Natural killer cell (primary cell): ENCODE measurements around the gene KRT13. TPM values are rescaled to one million over a fixed set of nuclear protein-coding genes. Genes with fewer than 3 reads are reported as not detected.

Experiments used
- ATAC-seq, 3 donors: fragments of 150-1000 bp in 2 of 3; fragments of 200-7000 bp in 1 of 3; cut with Tn5 transposase; 1 replicate in 1 of 3; 2 replicates in 2 of 3; pipeline ENCODE4 v1.10.0; 2021; ENCODE audit warnings: mild to moderate bottlenecking in 2 of 3, moderate library complexity in 2 of 3
- DNase-seq, 2 donors: peaks; one replicate each; pipeline versions ENCODE4 v3.0.0 to v3.0.0-alpha.2; 2013 to 2021; ENCODE audit warnings: mixed read lengths in 1 of 2
- H3K27ac ChIP-seq: one replicate; pipeline ENCODE4 v1.5.1; 2013; ENCODE audit warnings: mild to moderate bottlenecking, low read length
- H3K27me3 ChIP-seq: one replicate; pipeline ENCODE4 v1.6.1; 2013; ENCODE audit warnings: low read length; ENCODE audit not compliant: control insufficient read depth, insufficient read depth
- H3K36me3 ChIP-seq: one replicate; pipeline ENCODE4 v1.6.1; 2013; ENCODE audit warnings: low read length; ENCODE audit not compliant: control insufficient read depth, insufficient read depth
- H3K4me1 ChIP-seq: one replicate; pipeline ENCODE4 v1.6.1; 2013; ENCODE audit warnings: low read length; ENCODE audit not compliant: control insufficient read depth, insufficient read depth
- H3K4me3 ChIP-seq: one replicate; pipeline ENCODE4 v1.5.1; 2013; ENCODE audit warnings: low read length
- H3K9me3 ChIP-seq: one replicate; pipeline ENCODE4 v1.6.1; 2013; ENCODE audit warnings: low read length; ENCODE audit not compliant: control insufficient read depth, insufficient read depth
- H3K27ac Mint-ChIP-seq, 2 donors: one replicate each; pipeline ENCODE4 v1.8.0; 2022; ENCODE audit warnings: mild to moderate bottlenecking in 2 of 2, mixed read lengths in 2 of 2, moderate library complexity in 1 of 2
- H3K27me3 Mint-ChIP-seq, 2 donors: one replicate each; pipeline ENCODE4 v1.8.0; 2022; ENCODE audit warnings: low read depth in 2 of 2, mixed read lengths in 2 of 2
- H3K36me3 Mint-ChIP-seq: one replicate; pipeline ENCODE4 v1.8.0; 2022; ENCODE audit warnings: mixed read lengths
- H3K4me1 Mint-ChIP-seq, 2 donors: one replicate each; pipeline ENCODE4 v1.8.0; 2022; ENCODE audit warnings: mixed read lengths in 2 of 2
- H3K4me3 Mint-ChIP-seq: one replicate; pipeline ENCODE4 v1.8.0; 2022; ENCODE audit warnings: mild to moderate bottlenecking, moderate library complexity, mixed read lengths
- H3K9me3 Mint-ChIP-seq, 2 donors: one replicate each; pipeline ENCODE4 v1.8.0; 2022; ENCODE audit warnings: mixed read lengths in 2 of 2
- WGBS: methylation state at CpG from one replicate; pipeline ENCODE4 v1.1.7; 2013; ENCODE audit warnings: missing lambda C conversion rate; ENCODE audit not compliant: insufficient coverage; 5-methylcytosine and 5-hydroxymethylcytosine counted together
- intact Hi-C: fragments of 100-400 bp; cut with micrococcal nuclease; formaldehyde crosslinking; loops from one replicate; pipeline ENCODE4 v1.14.2; 2022
- total RNA-seq, 4 donors: library from RNA; stranded (reverse); fragments of 120-200 nt in 1 of 4; gene quantifications; one replicate each; pipeline versions ENCODE4 v1.2.3 to v1.2.4, GENCODE V29; 2013 to 2022
- TF ChIP-seq, protein P1 (sequence below): fragments of 200-600 bp; IDR thresholded peaks from one replicate; pipeline ENCODE4 v1.8.0; 2022; ENCODE audit warnings: antibody characterized with exemption

KRT13 gene
- total RNA-seq, 3 donors from 2014 or later (not counting 1 experiment from before 2014, with no cell fraction given), result not detected

DNA sequence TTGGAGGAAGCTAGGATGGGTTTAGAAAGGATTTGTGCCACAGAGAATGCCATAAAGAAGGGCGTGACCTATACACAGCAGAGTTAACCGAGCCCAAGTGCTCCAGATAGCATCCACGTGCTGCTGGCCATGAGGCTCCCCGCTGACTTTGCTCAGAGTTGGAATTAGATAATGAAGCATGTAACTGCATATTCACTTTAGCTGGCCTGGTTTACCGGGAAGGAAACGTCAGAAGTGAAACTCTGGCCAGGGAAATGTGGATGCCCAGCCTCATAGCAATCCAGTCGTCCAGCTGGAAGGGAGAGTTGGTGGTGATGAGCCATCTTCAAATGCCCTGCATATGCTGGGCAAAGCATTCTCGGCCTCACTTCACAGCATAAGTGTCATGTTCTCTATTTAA lies 30.5 kb downstream of the KRT13 start:
- DNase-seq (no peak), ATAC-seq (no peak)
- Histone ChIP-seq H3K27ac (no peak overlapping the region), H3K27me3 (peaks cover 2% of the 10 kb centered on the region), H3K4me3 (no peak overlapping the region), H3K36me3 (no peaks in the 10 kb centered on the region), H3K4me1 (no peaks in the 10 kb centered on the region), H3K9me3 (no peaks in the 10 kb centered on the region)
- Mint-ChIP-seq H3K9me3 (no peaks in the 10 kb centered on the region), H3K4me3 (no peak overlapping the region), H3K27me3 (peaks cover 6 to 9% of the 10 kb centered on the region in 2 donors), H3K36me3 (no peaks in the 10 kb centered on the region), H3K27ac (no peak overlapping the region), H3K4me1 (no peaks in the 10 kb centered on the region)
- intact Hi-C loops, result no loop called here
- TF ChIP-seq, protein P1, sequence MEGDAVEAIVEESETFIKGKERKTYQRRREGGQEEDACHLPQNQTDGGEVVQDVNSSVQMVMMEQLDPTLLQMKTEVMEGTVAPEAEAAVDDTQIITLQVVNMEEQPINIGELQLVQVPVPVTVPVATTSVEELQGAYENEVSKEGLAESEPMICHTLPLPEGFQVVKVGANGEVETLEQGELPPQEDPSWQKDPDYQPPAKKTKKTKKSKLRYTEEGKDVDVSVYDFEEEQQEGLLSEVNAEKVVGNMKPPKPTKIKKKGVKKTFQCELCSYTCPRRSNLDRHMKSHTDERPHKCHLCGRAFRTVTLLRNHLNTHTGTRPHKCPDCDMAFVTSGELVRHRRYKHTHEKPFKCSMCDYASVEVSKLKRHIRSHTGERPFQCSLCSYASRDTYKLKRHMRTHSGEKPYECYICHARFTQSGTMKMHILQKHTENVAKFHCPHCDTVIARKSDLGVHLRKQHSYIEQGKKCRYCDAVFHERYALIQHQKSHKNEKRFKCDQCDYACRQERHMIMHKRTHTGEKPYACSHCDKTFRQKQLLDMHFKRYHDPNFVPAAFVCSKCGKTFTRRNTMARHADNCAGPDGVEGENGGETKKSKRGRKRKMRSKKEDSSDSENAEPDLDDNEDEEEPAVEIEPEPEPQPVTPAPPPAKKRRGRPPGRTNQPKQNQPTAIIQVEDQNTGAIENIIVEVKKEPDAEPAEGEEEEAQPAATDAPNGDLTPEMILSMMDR, result no peak
- 85% methylated on average over 7 of the region's 8 CpGs for WGBS

DNA sequence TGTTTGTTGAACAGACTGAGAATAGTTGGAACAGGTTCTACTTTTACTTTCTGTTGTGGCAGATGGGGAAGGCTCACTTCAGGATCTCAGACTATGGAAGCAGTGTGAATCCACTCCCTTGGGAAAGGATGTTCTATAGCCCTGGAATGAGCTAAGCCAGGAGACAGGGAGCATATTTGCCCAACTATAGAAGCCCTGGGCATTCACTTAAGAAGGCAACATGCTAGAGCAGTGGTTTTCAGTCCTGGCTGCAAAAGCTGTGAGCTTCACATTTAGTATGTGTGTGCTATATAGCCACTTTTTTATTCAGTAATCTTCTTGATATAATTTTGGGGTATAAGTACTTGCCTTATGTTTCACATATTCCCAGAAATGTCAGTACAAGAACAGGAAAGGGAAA lies 37.1 kb downstream of the KRT13 start:
- H3K4me3 Mint-ChIP-seq, result no peak overlapping the region
- no peaks in the 10 kb centered on the region for H3K4me1 ChIP-seq
- DNase-seq (no peak), ATAC-seq (no peak)
- intact Hi-C loops, result no loop called here
- TF ChIP-seq, protein P1, result no peak
- H3K9me3 Mint-ChIP-seq, result no peaks in the 10 kb centered on the region
- H3K36me3 ChIP-seq, result no peaks in the 10 kb centered on the region
- no peaks in the 10 kb centered on the region for H3K27me3 ChIP-seq
- H3K36me3 Mint-ChIP-seq, result no peaks in the 10 kb centered on the region
- peaks cover 15 to 29% of the 10 kb centered on the region in 2 donors for H3K27me3 Mint-ChIP-seq
- H3K9me3 ChIP-seq, result no peaks in the 10 kb centered on the region
- H3K4me3 ChIP-seq, result no peak overlapping the region
- no peaks in the 10 kb centered on the region for H3K4me1 Mint-ChIP-seq
- H3K27ac Mint-ChIP-seq, result no peak overlapping the region
- H3K27ac ChIP-seq, result no peak overlapping the region

DNA sequence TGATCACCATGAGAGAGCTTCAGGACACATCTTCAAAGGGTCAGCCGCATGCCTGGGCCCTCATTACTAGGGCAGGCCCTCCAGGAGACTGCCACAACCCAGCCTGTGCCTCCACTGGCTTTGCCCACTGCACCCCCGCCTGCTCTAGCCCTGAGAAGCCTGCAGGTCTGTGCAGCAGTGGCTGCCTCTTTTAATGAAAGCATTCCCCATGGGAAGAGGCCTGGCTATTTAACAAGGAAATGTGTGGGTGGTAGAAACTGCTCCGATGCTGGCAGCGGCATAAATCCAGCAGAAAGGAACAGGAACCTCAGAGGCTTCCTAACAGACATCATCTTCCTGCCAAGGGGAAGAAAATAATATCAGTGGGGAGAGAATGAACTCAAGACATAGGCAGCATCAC lies 37.9 kb downstream of the KRT13 start:
- Histone ChIP-seq H3K4me3 (no peak overlapping the region), H3K27me3 (no peaks in the 10 kb centered on the region), H3K27ac (no peak overlapping the region), H3K36me3 (no peaks in the 10 kb centered on the region), H3K4me1 (no peaks in the 10 kb centered on the region), H3K9me3 (no peaks in the 10 kb centered on the region)
- Mint-ChIP-seq H3K27me3 (peaks cover 15 to 29% of the 10 kb centered on the region in 2 donors), H3K27ac (no peak overlapping the region), H3K4me1 (no peaks in the 10 kb centered on the region), H3K4me3 (no peak overlapping the region), H3K9me3 (no peaks in the 10 kb centered on the region), H3K36me3 (no peaks in the 10 kb centered on the region)
- ATAC-seq, result no peak
- 83% methylated on average over 4 of the region's 4 CpGs for WGBS
- DNase-seq, result no peak
- TF ChIP-seq, protein P1, result no peak
- intact Hi-C loops, result no loop called here

DNA sequence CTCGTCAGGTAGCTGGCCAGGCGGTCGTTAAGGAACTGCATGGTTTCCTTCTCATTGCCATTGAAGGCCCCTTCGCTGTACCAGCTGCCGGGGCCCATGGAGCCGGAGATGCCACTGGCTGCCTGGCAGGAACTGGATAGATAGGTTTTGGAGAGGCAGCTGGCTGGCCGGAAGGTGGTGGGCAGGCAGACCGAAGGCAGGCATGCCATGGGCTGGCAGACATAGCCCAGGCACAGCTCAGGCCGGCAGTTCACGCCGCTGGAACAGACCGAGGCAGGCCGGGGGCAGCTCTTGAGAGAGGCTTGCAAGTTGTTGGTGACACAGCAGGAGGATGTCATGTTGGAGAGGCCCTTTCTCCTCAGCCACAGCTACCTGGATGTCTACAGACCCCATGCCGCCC lies 38.4 kb downstream of the KRT13 start, which contains the start of gene KRT32:
KRT32 (minus strand) TSS at position 399 of the 400 bp plus-strand sequence; CDS start at position 338, 61 bp downstream.
- H3K9me3 ChIP-seq, result no peaks in the 10 kb centered on the region
- TF ChIP-seq, protein P1, result no peak
- Mint-ChIP-seq H3K27me3 (peaks cover 15 to 28% of the 10 kb centered on the region in 2 donors), H3K9me3 (no peaks in the 10 kb centered on the region), H3K27ac (no peak within 1 kb of the TSS), H3K4me3 (no peak within 1 kb of the TSS), H3K36me3 (no peaks in the 10 kb centered on the region), H3K4me1 (no peaks in the 10 kb centered on the region)
- DNase-seq, result no peak
- 91% methylated on average over 13 of the region's 14 CpGs for WGBS
- no peaks in the 10 kb centered on the region for H3K27me3 ChIP-seq
- no peak within 1 kb of the TSS for H3K27ac ChIP-seq
- no peak for ATAC-seq
- no peaks in the 10 kb centered on the region for H3K36me3 ChIP-seq
- no peak within 1 kb of the TSS for H3K4me3 ChIP-seq
- intact Hi-C loops, result no loop called here
- H3K4me1 ChIP-seq, result no peaks in the 10 kb centered on the region
